GM10266 (cell line): ENCODE data around the gene CA5B.
"Not testable (repeated sequence)": the region's sequence is repeated elsewhere in the genome, so short reads cannot be mapped to it uniquely, and the experiment has no call there.

Experiments
- DNase-seq: peaks from one replicate; pipeline ENCODE4 v3.0.0; 2012; ENCODE audit errors: extremely low spot score
- TF ChIP-seq, protein P1 (sequence below): IDR thresholded peaks from 2 replicates; pipeline ENCODE4 v1.5.1; 2012; ENCODE audit warnings: mild to moderate bottlenecking, low read depth; ENCODE audit not compliant: control insufficient read depth, insufficient read depth; ENCODE audit errors: missing control alignments

The CA5B gene

DNA sequence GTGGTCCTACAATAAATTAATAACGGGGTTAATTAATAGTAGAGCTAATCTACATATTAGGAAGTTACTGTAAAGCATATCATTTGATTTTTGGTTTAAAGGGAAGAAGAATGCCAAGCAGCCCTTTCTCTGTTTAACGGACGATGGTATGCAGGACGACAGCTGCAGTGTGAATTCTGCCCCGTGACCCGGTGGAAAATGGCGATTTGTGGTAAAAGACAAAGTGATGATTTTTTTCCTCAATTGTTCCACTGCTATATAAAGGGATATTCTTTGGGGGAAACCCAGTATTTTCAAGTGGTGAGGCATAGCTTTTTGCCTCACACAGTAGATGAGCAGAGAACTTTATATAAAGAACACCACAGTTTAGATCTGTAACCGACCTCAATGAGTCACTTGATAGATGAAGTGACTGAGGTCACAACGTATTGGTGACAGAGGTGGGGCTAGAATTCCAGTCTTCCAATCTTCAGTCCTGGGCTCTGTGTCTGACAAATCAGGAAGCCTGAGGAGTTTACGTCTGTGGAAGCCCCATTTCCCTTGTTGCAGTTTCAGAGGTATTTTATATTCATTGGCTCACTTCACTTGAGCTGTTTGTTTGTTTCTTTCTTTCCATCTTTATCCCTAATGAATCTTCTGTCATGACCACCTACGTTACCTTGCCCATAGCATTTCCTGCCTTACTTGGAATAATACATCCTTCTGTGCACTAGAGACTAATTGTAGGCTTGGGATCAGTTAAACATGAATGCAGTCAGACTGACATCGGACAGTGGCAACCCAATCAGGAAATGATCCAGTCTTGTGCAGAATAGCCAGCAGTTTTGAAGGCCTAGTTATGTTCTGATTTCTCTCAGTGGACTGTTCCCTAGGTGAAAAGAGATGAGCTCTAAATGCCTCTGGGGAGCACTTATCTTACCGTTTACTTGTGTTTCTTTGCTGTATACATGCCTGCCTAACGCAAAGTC, 82.3 kb downstream of the CA5B start:
- DNase-seq, result no peak
- TF ChIP-seq, protein P1, sequence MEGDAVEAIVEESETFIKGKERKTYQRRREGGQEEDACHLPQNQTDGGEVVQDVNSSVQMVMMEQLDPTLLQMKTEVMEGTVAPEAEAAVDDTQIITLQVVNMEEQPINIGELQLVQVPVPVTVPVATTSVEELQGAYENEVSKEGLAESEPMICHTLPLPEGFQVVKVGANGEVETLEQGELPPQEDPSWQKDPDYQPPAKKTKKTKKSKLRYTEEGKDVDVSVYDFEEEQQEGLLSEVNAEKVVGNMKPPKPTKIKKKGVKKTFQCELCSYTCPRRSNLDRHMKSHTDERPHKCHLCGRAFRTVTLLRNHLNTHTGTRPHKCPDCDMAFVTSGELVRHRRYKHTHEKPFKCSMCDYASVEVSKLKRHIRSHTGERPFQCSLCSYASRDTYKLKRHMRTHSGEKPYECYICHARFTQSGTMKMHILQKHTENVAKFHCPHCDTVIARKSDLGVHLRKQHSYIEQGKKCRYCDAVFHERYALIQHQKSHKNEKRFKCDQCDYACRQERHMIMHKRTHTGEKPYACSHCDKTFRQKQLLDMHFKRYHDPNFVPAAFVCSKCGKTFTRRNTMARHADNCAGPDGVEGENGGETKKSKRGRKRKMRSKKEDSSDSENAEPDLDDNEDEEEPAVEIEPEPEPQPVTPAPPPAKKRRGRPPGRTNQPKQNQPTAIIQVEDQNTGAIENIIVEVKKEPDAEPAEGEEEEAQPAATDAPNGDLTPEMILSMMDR, result no peak

DNA sequence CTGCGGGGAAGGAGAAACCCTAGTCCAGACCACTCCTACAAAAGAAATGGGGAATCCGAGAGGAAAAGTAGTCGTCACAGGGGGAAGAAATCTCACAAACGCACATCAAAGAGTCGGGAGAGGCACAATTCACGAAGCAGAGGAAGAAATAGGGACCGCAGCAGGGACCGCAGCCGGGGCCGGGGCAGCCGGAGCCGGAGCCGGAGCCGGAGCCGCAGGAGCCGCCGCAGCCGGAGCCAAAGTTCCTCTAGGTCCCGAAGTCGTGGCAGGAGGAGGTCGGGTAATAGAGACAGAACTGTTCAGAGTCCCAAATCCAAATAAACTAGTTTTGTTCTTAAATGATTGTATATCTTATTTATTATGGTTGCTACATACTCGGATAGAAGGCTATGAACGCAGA, 84.9 kb downstream of the CA5B start:
- DNase-seq, result no peak
- TF ChIP-seq, protein P1, result no peak

DNA sequence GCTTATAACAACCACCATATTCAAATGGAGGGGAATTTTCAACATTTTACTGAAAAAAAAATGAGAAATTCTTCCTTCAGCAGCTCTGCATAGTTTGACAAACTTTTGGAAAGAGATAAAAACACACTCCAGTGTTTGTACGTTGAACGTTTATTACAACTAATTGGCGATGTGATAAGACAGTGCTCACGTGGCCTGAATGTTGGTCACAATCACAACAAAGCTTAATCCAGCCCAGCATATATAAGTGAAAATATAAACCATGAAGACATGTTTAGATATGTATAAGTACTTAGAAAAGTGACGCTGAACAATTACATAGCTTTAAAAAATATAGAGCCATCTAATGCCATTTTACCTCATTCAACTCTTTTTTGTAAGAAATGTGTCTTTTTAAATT, 87.9 kb downstream of the CA5B start:
- no peak for DNase-seq
- TF ChIP-seq, protein P1, result no peak

DNA sequence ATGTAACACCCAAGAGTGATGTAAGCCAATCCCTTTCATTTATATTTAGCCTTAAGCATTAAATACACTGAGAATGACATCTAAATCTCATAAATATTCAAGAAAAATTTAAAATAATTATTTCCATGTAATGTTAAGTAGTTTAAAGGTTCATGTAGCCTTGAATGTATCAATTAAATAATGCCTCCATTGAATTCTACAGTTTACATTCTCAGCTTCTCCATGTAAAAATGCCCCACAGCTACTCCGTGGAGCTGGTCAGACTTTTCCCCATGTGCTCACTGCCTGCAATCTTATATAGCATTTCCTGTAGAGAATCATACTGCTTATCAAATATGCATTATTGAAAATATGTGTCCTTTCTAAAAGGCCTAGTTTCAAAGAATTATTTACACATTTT, 91.1 kb downstream of the CA5B start:
- no peak for DNase-seq
- TF ChIP-seq, protein P1, result no peak

DNA sequence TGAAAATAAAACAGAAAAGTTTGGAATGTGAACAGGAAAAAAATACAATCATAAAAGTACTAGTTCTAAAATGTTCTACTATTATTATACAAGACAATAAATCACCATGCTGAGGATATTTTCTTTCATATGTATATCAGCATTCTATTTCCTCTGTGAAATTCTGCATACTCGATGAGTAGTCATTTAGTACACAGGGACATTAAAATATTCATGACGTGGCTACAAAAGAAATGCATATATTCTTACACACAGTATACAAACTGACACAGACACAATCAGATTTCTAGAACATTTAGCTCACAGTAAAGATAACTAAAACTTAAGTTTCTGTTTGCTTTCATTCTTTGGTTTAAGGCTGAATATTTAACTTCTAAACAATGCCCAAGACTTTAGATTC, 93.3 kb downstream of the CA5B start:
- not testable (repeated sequence) for DNase-seq

DNA sequence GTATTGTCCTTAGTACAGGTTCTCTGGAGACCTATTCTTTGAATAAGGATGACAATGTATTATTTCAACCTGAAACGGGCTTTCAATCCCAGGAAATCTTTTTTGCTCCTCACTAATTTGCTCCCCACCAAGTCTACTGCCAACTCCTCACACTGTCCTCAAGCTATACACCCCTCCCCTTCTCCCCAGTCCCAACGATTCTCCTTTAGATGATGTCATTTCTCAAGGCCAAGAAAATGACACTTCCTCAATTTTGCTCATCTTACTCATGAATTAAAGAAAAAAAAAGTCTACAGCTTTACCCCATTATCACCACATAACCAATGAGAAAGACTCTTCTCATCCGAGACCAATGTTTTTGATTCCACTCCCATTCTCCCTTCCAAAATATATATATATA, 96.0 kb downstream of the CA5B start:
- no peak for DNase-seq
- TF ChIP-seq, protein P1, result no peak

DNA sequence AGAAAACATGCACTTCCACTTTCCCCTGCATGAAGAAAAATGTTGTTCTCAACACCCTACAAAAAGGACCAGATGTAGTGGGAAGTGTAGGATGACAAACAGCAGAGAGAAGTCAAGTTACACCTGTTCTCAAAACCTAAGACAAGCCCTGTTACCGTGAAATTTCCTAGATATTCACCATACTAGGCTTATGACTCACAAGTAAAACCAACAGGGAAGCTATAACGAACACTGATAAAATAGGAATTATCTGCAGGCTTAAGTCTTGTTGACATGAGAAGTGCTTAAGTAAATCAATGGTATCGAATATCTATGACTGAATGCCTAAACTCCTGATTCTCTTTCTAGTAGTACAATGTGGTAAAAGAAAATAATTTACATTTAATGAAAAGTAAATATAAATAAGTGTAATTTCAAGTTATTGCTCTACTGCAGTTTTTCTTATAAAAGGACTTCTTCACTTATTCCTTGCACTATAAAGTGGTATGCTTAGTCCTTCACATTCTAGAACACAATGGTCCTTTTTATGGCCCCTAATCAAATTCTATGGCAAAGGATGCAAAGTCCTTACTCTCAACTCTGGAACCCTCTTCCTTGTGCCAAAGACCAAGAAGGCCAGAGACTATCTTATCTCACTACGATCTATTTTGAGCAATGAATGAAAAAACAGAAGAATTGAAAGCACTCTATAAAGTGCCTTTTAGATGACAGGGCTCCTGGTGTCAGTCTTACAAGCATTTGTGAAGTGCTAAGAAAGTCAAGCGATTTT, 96.9 kb downstream of the CA5B start:
- no peak for DNase-seq
- TF ChIP-seq, protein P1, result no peak
